ENCODE measurements around the gene SMOC1.

The SMOC1 gene

DNA sequence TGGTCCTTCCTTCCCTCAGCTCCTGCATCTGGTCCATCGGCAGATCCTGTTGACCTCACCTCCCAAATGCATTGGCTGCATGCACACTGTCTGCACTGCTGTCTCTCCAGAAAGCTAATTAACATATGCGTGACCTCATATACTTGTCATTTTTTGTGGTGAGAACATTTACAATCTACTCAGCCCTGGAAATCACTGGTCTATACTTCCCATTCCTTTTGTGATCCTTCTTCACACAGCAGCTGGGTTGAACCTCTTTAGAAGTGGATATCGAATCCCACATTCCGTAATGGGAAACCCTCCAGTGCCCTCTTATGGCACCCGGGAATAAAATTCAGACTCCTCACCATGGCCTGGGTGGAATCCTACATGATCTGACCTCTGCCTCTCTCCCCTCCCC, 45.0 kb downstream of the SMOC1 start:
- Histone ChIP-seq H3K9me3 (ENCODE audit: insufficient read depth, low read depth, low read length) (no peaks in the 10 kb centered on the region), H3K36me3 (ENCODE audit: insufficient read depth, low read length) (no peaks in the 10 kb centered on the region), H3K4me3 (ENCODE audit: low read length) (no peak overlapping the region), H3K27me3 (ENCODE audit: insufficient read depth, low read length) (no peaks in the 10 kb centered on the region), H3K27ac (ENCODE audit: low read depth, low read length) (no peak overlapping the region), H3K9ac (ENCODE audit: low read depth, low read length) (no peak overlapping the region), H3K4me1 (ENCODE audit: insufficient read depth, low read length) (no peaks in the 10 kb centered on the region)
- WGBS, result 87% methylated on average over 5 of the region's 5 CpGs

DNA sequence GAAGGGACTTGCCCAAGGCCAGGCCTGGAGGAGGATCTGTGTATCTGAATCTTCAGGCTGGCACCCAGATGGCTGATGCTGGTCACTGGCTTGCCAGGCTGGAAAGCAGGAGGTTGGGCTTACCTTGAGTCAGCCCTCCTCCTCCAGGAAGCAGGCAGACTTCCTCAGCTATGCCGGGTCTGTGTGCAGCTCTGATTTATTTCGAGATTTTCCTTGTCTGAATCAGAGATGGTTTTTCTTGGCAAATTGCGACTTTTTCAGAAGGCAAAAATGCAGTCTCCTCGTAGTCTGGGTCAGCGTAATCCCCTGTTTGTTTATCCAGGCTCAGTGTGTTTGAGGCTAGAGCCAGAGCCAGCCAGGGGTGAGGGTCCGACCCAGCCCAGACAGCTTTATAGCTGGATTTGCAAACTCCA, 48.9 kb downstream of the SMOC1 start:
- H3K36me3 ChIP-seq (ENCODE audit: insufficient read depth, low read length), result no peaks in the 10 kb centered on the region

DNA sequence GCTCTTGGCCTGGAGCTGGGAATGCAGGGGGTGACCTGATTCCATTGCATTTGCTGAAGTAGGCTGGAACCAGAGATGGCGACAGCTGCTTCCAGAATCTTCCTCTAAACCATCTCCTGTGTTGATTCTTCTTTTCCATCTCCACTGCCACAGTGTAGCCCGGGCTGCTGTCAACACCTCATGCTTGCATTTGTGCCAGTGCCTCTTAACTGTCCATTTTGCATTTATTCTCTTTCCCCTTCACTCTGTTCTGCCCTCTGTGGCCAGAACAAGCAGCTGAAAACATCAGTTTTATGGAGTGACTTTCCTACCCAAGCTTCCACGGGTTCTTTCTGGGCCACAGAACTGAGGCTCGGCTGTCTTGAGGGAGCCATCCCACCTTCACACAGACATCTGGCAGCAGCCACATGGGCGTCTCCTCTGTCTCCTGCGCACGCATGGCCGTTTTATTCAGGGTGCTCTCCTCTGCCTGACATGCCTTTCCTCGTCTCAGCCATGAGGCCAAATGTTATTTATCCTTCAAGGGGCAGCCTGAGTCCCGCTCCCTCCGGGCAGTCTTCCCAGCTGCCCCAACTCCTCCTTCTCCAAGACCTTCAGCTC, 51.7 kb downstream of the SMOC1 start:
- no peak overlapping the region for H3K27ac ChIP-seq (ENCODE audit: low read depth, low read length)
- H3K9me3 ChIP-seq (ENCODE audit: insufficient read depth, low read depth, low read length), result no peaks in the 10 kb centered on the region
- H3K27me3 ChIP-seq (ENCODE audit: insufficient read depth, low read length), result no peaks in the 10 kb centered on the region
- no peaks in the 10 kb centered on the region for H3K36me3 ChIP-seq (ENCODE audit: insufficient read depth, low read length)
- H3K4me3 ChIP-seq (ENCODE audit: low read length), result no peak overlapping the region
- no peak overlapping the region for H3K9ac ChIP-seq (ENCODE audit: low read depth, low read length)
- 94% methylated on average over 11 of the region's 11 CpGs for WGBS
- H3K4me1 ChIP-seq (ENCODE audit: insufficient read depth, low read length), result no peaks in the 10 kb centered on the region; the same call in 1 of the 2 replicates

More for the DNA sequence above, 48.9 kb downstream of the SMOC1 start:
- H3K4me1 ChIP-seq (ENCODE audit: insufficient read depth, low read length), result no peaks in the 10 kb centered on the region; the same call in 1 of the 2 replicates
- 85% methylated on average over 6 of the region's 6 CpGs for WGBS
- no peaks in the 10 kb centered on the region for H3K27me3 ChIP-seq (ENCODE audit: insufficient read depth, low read length)
- no peak overlapping the region for H3K9ac ChIP-seq (ENCODE audit: low read depth, low read length)
- H3K9me3 ChIP-seq (ENCODE audit: insufficient read depth, low read depth, low read length), result no peaks in the 10 kb centered on the region
- no peak overlapping the region for H3K4me3 ChIP-seq (ENCODE audit: low read length)
- no peak overlapping the region for H3K27ac ChIP-seq (ENCODE audit: low read depth, low read length)

DNA sequence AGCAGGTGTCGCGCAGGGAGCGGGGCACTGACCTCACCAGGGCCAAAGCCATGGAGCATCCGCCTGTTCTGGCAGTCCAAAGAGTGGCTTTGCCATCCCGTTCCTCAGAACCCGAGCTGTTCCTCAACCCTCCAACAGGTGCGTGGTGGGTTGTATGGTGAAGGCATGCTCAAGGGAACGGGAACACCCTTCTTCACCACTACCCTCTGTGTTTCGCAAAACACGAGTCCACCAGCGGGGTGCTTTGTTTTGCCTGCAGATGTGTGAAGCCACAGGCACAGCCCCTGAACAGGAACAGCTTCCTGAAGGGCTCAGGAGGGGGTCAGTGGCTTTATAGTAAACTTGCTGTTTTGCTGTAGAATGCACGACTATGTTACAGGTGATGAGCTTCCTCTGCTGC, 52.7 kb downstream of the SMOC1 start:
- Histone ChIP-seq H3K27ac (ENCODE audit: low read depth, low read length) (no peak overlapping the region), H3K9me3 (ENCODE audit: insufficient read depth, low read depth, low read length) (no peaks in the 10 kb centered on the region), H3K4me3 (ENCODE audit: low read length) (no peak overlapping the region), H3K27me3 (ENCODE audit: insufficient read depth, low read length) (no peaks in the 10 kb centered on the region), H3K9ac (ENCODE audit: low read depth, low read length) (no peak overlapping the region), H3K4me1 (ENCODE audit: insufficient read depth, low read length) (no peaks in the 10 kb centered on the region; the same call in 1 of the 2 replicates), H3K36me3 (ENCODE audit: insufficient read depth, low read length) (no peaks in the 10 kb centered on the region)
- WGBS, result 78% methylated on average over 12 of the region's 12 CpGs

DNA sequence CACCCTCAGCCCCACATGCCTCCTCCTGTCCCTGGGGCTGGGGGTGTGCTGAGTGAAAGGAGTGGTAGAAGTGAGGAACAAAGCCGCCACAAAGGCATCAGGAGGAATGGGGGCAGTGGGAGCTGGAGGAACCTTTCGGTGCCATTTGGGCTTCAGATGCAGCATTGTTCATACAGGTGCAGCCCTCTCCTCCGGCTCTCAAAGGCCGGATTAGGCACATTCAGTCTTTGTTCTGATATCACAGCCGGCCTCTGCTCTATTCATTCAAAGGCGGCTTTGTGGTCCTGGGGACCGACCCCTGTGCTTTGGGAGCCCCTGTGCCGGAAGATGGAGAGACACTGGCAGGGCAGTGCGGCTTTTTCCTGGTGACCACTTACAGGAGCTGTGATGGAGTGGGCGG, 53.2 kb downstream of the SMOC1 start:
- Histone ChIP-seq H3K4me3 (ENCODE audit: low read length) (no peak overlapping the region), H3K4me1 (ENCODE audit: insufficient read depth, low read length) (no peaks in the 10 kb centered on the region; the same call in 1 of the 2 replicates), H3K27me3 (ENCODE audit: insufficient read depth, low read length) (no peaks in the 10 kb centered on the region), H3K9ac (ENCODE audit: low read depth, low read length) (no peak overlapping the region), H3K27ac (ENCODE audit: low read depth, low read length) (no peak overlapping the region), H3K36me3 (ENCODE audit: insufficient read depth, low read length) (no peaks in the 10 kb centered on the region), H3K9me3 (ENCODE audit: insufficient read depth, low read depth, low read length) (no peaks in the 10 kb centered on the region)
- 82% methylated on average over 10 of the region's 10 CpGs for WGBS

DNA sequence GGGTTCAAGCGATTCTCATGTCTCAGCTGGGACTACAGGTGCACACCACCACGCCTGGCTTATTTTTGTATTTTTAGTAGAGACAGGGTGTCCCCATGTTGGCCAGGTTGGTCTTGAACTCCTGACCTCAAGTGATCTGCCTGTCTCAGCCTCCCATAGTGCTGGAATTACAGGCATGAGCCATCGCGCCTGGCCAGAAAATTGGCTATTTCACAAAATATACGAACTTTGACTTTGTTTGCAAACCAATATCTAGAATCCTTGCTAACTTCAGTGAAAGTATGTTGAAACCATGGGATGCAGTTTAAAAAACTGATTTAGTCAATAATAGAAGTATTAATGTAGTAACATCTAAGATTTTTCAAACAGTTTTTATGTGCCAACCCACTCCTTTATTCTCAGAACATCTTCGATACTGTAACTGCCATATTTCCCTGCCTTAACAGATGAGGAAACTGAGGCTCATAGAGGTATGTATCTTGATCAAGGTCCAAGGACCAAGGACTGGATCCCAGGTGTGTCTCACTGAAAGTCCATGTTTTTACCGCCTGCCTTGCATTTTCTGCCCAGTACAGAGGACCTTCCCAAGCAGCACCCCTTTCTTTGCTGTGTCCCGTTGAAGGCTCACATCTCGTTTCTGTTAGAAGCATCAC, 54.5 kb downstream of the SMOC1 start:
- no peaks in the 10 kb centered on the region; the same call in 1 of the 2 replicates for H3K4me1 ChIP-seq (ENCODE audit: insufficient read depth, low read length)
- no peaks in the 10 kb centered on the region for H3K9me3 ChIP-seq (ENCODE audit: insufficient read depth, low read depth, low read length)
- 94% methylated on average over 9 of the region's 9 CpGs for WGBS
- H3K27ac ChIP-seq (ENCODE audit: low read depth, low read length), result no peak overlapping the region
- no peak overlapping the region for H3K4me3 ChIP-seq (ENCODE audit: low read length)
- H3K9ac ChIP-seq (ENCODE audit: low read depth, low read length), result no peak overlapping the region
- no peaks in the 10 kb centered on the region for H3K27me3 ChIP-seq (ENCODE audit: insufficient read depth, low read length)
- H3K36me3 ChIP-seq (ENCODE audit: insufficient read depth, low read length), result no peaks in the 10 kb centered on the region

DNA sequence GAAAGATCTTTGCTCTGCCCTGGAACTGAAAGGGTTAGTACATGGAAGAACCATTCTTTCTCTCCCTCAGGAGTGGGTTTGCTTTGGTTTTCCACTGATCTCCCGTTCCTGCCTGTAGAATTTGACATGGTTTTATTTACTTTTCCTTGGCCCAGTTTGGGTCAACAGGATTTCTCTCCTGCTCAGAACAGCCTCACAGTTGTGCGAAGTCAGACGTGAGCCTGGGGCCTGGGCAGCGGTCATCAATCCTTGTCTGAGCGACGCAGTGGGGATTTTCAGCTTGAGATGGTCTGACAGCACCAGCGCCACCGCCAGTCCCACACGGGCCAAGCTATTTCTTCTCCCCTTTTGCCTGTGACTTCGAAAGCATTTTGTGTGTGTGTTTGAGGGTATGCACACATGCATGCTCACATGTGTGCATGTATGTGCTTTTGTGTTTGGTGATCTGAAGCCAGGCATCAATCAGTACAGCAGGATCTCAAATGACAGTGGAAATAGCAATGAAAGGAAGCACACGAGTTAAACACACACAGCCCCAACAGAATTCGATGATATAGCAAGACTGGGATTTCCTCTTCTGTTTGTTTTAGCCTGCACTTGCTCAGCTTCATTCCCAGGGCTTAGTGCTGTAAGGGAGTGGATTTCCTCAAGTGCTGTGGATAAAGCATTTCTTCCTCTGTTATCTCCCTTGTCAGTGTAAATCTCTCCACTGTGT, 58.3 kb downstream of the SMOC1 start:
- Histone ChIP-seq H3K9ac (ENCODE audit: low read depth, low read length) (no peak overlapping the region), H3K4me1 (ENCODE audit: insufficient read depth, low read length) (no peaks in the 10 kb centered on the region), H3K36me3 (ENCODE audit: insufficient read depth, low read length) (no peaks in the 10 kb centered on the region), H3K27me3 (ENCODE audit: insufficient read depth, low read length) (no peaks in the 10 kb centered on the region), H3K4me3 (ENCODE audit: low read length) (no peak overlapping the region), H3K9me3 (ENCODE audit: insufficient read depth, low read depth, low read length) (no peaks in the 10 kb centered on the region), H3K27ac (ENCODE audit: low read depth, low read length) (no peak overlapping the region)
- WGBS, result 86% methylated on average over 12 of the region's 12 CpGs

DNA sequence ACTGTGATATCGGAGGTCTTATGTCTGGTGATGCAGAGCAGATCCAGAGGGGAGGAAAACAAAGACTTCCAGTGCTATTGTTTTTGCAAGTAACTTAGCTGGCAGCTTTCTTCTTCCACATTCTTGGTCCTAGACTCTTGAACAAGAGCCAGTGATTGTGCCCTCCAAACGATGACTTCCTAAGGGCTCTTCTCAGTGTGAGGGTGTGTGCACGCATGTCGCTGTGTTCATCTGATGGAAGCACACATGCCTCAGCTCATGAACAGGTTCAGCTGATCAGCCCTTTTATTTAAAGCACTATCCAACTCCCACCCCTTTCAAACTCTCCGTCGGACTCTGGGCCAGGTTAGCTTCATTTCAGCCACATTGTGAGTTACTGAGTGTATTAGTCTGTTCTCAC, 59.5 kb downstream of the SMOC1 start:
- Histone ChIP-seq H3K9me3 (ENCODE audit: insufficient read depth, low read depth, low read length) (no peaks in the 10 kb centered on the region), H3K27ac (ENCODE audit: low read depth, low read length) (no peak overlapping the region)
- 94% methylated on average over 6 of the region's 6 CpGs for WGBS

DNA sequence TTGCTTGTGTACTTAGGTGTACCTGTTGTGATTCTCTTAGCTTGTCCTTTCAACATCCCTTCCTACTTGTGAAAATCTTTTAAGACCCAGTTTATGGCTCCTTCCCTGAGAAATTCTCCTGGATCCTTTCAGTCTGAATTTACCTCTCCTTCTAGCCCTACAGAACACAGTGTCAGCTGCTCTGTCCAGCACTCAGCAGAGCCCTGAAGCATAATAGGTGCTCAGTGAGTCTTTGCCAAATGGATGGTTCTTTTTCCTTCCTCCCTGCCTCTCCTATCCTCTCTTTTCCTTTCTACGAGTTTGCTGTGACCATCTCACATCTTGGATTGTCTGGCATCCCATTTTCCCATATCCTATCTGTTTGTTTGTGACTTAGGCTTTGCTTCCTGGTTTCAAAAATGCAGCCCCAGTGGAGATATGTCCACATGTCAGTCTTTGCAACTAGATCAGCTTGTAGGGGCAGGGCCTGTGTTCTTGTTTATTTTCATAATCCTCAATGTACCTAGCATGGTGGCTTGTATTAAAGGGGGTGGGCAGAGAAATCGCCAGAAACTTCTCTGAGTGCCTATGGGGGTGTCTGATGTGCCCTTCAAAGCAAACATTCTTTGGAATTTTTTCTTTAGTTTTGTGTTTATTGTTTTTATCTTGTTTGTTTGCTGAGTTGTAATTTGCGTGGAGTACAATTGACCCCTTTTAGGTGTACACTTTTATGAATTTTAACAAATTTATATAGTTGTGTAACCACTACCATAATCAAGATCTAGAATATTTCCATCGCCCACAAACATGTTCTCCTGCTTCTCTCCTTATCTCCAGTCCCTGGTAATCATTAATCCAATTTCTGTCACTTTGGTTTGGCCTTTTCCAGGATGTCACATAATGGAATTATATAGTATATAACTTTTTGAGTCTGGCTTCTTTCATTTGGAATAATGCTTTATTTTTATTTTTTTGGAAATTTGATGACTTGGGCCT, 62.8 kb downstream of the SMOC1 start:
- no peaks in the 10 kb centered on the region for H3K36me3 ChIP-seq (ENCODE audit: insufficient read depth, low read length)
- peaks cover 14% of the 10 kb centered on the region for H3K9me3 ChIP-seq (ENCODE audit: insufficient read depth, low read depth, low read length)
- no peaks in the 10 kb centered on the region for H3K4me1 ChIP-seq (ENCODE audit: insufficient read depth, low read length)
- no peak overlapping the region for H3K4me3 ChIP-seq (ENCODE audit: low read length)
- H3K27me3 ChIP-seq (ENCODE audit: insufficient read depth, low read length), result no peaks in the 10 kb centered on the region
- 96% methylated on average over 3 of the region's 4 CpGs for WGBS
- no peak overlapping the region for H3K27ac ChIP-seq (ENCODE audit: low read depth, low read length)
- no peak overlapping the region for H3K9ac ChIP-seq (ENCODE audit: low read depth, low read length)

More for the DNA sequence above, 59.5 kb downstream of the SMOC1 start:
- Histone ChIP-seq H3K9ac (ENCODE audit: low read depth, low read length) (no peak overlapping the region), H3K4me3 (ENCODE audit: low read length) (no peak overlapping the region), H3K4me1 (ENCODE audit: insufficient read depth, low read length) (no peaks in the 10 kb centered on the region), H3K36me3 (ENCODE audit: insufficient read depth, low read length) (no peaks in the 10 kb centered on the region), H3K27me3 (ENCODE audit: insufficient read depth, low read length) (no peaks in the 10 kb centered on the region)

DNA sequence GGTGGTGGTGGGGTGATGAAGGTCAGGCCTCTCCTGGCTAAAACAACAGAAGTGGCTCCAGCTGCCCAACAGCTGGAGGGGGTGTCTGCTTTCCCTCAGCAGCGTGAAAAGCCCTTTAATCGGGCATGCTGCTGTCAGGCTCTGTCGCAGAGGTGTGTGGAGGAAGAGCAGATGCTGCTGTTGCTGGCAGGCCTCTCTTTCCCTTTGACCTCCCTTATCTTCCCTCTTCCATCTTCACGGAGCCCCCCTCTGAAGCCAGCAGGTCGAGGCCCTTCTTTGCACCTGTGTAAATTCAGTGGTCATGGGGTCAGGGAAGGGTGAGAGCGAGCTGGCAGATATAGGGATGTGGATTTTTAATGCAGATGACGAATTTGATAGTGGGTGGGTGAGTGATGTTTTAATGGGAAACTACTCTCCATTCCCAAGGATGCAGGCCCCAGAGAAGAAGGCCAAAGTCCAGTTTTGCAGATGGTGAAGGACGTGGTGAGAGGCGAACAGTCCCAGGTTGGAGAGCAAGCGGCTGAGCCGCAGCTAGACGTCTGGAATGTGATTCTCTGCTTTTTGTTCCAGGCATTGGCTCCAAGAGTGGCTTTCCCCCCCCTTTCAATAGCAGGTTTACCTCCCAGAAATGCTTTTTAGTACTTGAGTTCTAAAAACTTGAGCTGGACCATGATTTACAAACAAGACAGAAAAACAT, 64.0 kb downstream of the SMOC1 start:
- no peak overlapping the region for H3K9ac ChIP-seq (ENCODE audit: low read depth, low read length)
- H3K36me3 ChIP-seq (ENCODE audit: insufficient read depth, low read length), result no peaks in the 10 kb centered on the region
- H3K27me3 ChIP-seq (ENCODE audit: insufficient read depth, low read length), result no peaks in the 10 kb centered on the region
- H3K4me3 ChIP-seq (ENCODE audit: low read length), result no peak overlapping the region
- H3K4me1 ChIP-seq (ENCODE audit: insufficient read depth, low read length), result no peaks in the 10 kb centered on the region
- no peak overlapping the region for H3K27ac ChIP-seq (ENCODE audit: low read depth, low read length)
- WGBS, result 89% methylated on average over 11 of the region's 12 CpGs
- peaks cover 14% of the 10 kb centered on the region for H3K9me3 ChIP-seq (ENCODE audit: insufficient read depth, low read depth, low read length)
